Activated T-helper 17 cell treated with anti-CD3 and anti-CD28 coated beads, Interleukin-2, amount 50 U/mL, for 72 hours (primary cell): Measurements from ENCODE around the gene FAM177B. TPM values are rescaled to one million over a fixed set of nuclear protein-coding genes. Genes with fewer than 3 reads are reported as not detected.
A peak's percentile ranks its signal among the peaks of the same experiment; 100 is the strongest.

ENCODE experiments used
- ATAC-seq: fragments of 150-1000 bp; cut with Tn5 transposase; replicated peaks from 2 replicates; pipeline ENCODE4 v1.10.0; 2021; ENCODE audit warnings: mild to moderate bottlenecking, moderate library complexity
- H3K27ac Mint-ChIP-seq: one replicate; pipeline ENCODE4 v1.8.0; 2022; ENCODE audit warnings: mixed read lengths
- H3K27me3 Mint-ChIP-seq: one replicate; pipeline ENCODE4 v1.8.0; 2022; ENCODE audit warnings: mixed read lengths
- H3K36me3 Mint-ChIP-seq: one replicate; pipeline ENCODE4 v1.8.0; 2022; ENCODE audit warnings: low read depth, mild to moderate bottlenecking, mixed read lengths
- H3K4me1 Mint-ChIP-seq: one replicate; pipeline ENCODE4 v1.8.0; 2022; ENCODE audit warnings: mixed read lengths
- H3K4me3 Mint-ChIP-seq: one replicate; pipeline ENCODE4 v1.8.0; 2022; ENCODE audit warnings: mild to moderate bottlenecking, mixed read lengths
- H3K9me3 Mint-ChIP-seq: one replicate; pipeline ENCODE4 v1.8.0; 2022; ENCODE audit warnings: mixed read lengths
- total RNA-seq, 2 donors: library from RNA; stranded (reverse); gene quantifications; one replicate each; pipeline ENCODE4 v1.2.3, GENCODE V29; 2022

The FAM177B gene
- under 1 TPM in 1 of 2 donors, not detected in 1; 0.95 TPM for total RNA-seq

GRCh38 chr1:222736972-222737371 is at the start of gene FAM177B:
Gene FAM177B, plus strand, starts transcription at chr1:222737202. Its CDS starts 9,344 bp downstream, at chr1:222746546.
- H3K9me3 Mint-ChIP-seq: no peaks in the 10 kb centered on the region
- no peak within 1 kb of the TSS for H3K4me3 Mint-ChIP-seq
- no peaks in the 10 kb centered on the region for H3K27me3 Mint-ChIP-seq
- no peak for ATAC-seq
- no peak within 1 kb of the TSS for H3K27ac Mint-ChIP-seq
- peaks cover 37% of the 10 kb centered on the region for H3K36me3 Mint-ChIP-seq
- no peaks in the 10 kb centered on the region for H3K4me1 Mint-ChIP-seq

GRCh38 chr1:222691016-222691415 is 46.0 kb upstream of the FAM177B start:
- peaks cover 10% of the 10 kb centered on the region for H3K4me1 Mint-ChIP-seq
- no peak for ATAC-seq

GRCh38 chr1:222694927-222695326 is 42.1 kb upstream of the FAM177B start:
- Mint-ChIP-seq H3K9me3 (no peaks in the 10 kb centered on the region), H3K4me1 (peaks cover 10% of the 10 kb centered on the region), H3K36me3 (peaks cover 60% of the 10 kb centered on the region), H3K27me3 (no peaks in the 10 kb centered on the region), H3K27ac (no peak overlapping the region), H3K4me3 (no peak overlapping the region)
- no peak for ATAC-seq

More at GRCh38 chr1:222691016-222691415, 46.0 kb upstream of the FAM177B start:
- no peak overlapping the region for H3K4me3 Mint-ChIP-seq
- no peak overlapping the region for H3K27ac Mint-ChIP-seq
- peaks cover 58% of the 10 kb centered on the region for H3K36me3 Mint-ChIP-seq
- H3K27me3 Mint-ChIP-seq: no peaks in the 10 kb centered on the region
- no peaks in the 10 kb centered on the region for H3K9me3 Mint-ChIP-seq

- no peak for ATAC-seq
- Mint-ChIP-seq H3K4me3 (no peak overlapping the region), H3K27me3 (no peaks in the 10 kb centered on the region), H3K4me1 (peaks cover 10% of the 10 kb centered on the region), H3K36me3 (peaks cover 70% of the 10 kb centered on the region), H3K9me3 (no peaks in the 10 kb centered on the region), H3K27ac (no peak overlapping the region)
These were observed 40.3 kb upstream of the FAM177B start for GRCh38 chr1:222696741-222697140.

- Mint-ChIP-seq H3K4me1 (peaks cover 10% of the 10 kb centered on the region), H3K27me3 (no peaks in the 10 kb centered on the region), H3K36me3 (peaks cover 73% of the 10 kb centered on the region), H3K27ac (no peak overlapping the region), H3K4me3 (no peak overlapping the region), H3K9me3 (no peaks in the 10 kb centered on the region)
- peak; percentile 56 for ATAC-seq
These were observed 39.8 kb upstream of the FAM177B start for GRCh38 chr1:222697203-222697602.

GRCh38 chr1:222697826-222698225 is 39.2 kb upstream of the FAM177B start:
- Mint-ChIP-seq H3K27ac (no peak overlapping the region), H3K27me3 (no peaks in the 10 kb centered on the region), H3K9me3 (no peaks in the 10 kb centered on the region), H3K36me3 (peaks cover 73% of the 10 kb centered on the region), H3K4me1 (peaks cover 5% of the 10 kb centered on the region), H3K4me3 (no peak overlapping the region)
- ATAC-seq: no peak

- no peak for ATAC-seq
- no peak overlapping the region for H3K4me3 Mint-ChIP-seq
- H3K9me3 Mint-ChIP-seq: no peaks in the 10 kb centered on the region
- H3K27ac Mint-ChIP-seq: no peak overlapping the region
- H3K36me3 Mint-ChIP-seq: peaks cover 67% of the 10 kb centered on the region
- no peaks in the 10 kb centered on the region for H3K27me3 Mint-ChIP-seq
- H3K4me1 Mint-ChIP-seq: peaks cover 23% of the 10 kb centered on the region
These were observed 34.8 kb upstream of the FAM177B start for GRCh38 chr1:222702210-222702609.

GRCh38 chr1:222704260-222704659 is 32.7 kb upstream of the FAM177B start:
- Mint-ChIP-seq H3K27ac (no peak overlapping the region), H3K4me3 (no peak overlapping the region), H3K36me3 (peaks cover 62% of the 10 kb centered on the region), H3K4me1 (peaks cover 23% of the 10 kb centered on the region), H3K9me3 (no peaks in the 10 kb centered on the region), H3K27me3 (no peaks in the 10 kb centered on the region)
- no peak for ATAC-seq

GRCh38 chr1:222706815-222707214 is 30.2 kb upstream of the FAM177B start:
- no peak overlapping the region for H3K4me3 Mint-ChIP-seq
- no peak overlapping the region for H3K27ac Mint-ChIP-seq
- peaks cover 32% of the 10 kb centered on the region for H3K4me1 Mint-ChIP-seq
- no peaks in the 10 kb centered on the region for H3K9me3 Mint-ChIP-seq
- no peak for ATAC-seq
- H3K27me3 Mint-ChIP-seq: no peaks in the 10 kb centered on the region
- H3K36me3 Mint-ChIP-seq: peaks cover 63% of the 10 kb centered on the region

- Mint-ChIP-seq H3K27me3 (no peaks in the 10 kb centered on the region), H3K4me3 (peak overlapping the region; percentile 99), H3K36me3 (peaks cover 62% of the 10 kb centered on the region), H3K27ac (peak overlapping the region; percentile 99), H3K4me1 (peaks cover 27% of the 10 kb centered on the region), H3K9me3 (no peaks in the 10 kb centered on the region)
- ATAC-seq: no peak
These were observed 27.3 kb upstream of the FAM177B start for GRCh38 chr1:222709700-222710153.

- Mint-ChIP-seq H3K9me3 (no peaks in the 10 kb centered on the region), H3K27me3 (no peaks in the 10 kb centered on the region), H3K4me1 (peaks cover 14% of the 10 kb centered on the region), H3K27ac (peak overlapping the region; percentile 99), H3K36me3 (peaks cover 74% of the 10 kb centered on the region), H3K4me3 (peak overlapping the region; percentile 99)
- peak; percentile 54 for ATAC-seq
These were observed 25.4 kb upstream of the FAM177B start for GRCh38 chr1:222711319-222712252.

- H3K4me1 Mint-ChIP-seq: peaks cover 14% of the 10 kb centered on the region
- peak within 1 kb of the TSS; percentile 99 for H3K27ac Mint-ChIP-seq
- peak; percentile 87 for ATAC-seq
- peaks cover 80% of the 10 kb centered on the region for H3K36me3 Mint-ChIP-seq
- no peaks in the 10 kb centered on the region for H3K9me3 Mint-ChIP-seq
- peak within 1 kb of the TSS; percentile 99 for H3K4me3 Mint-ChIP-seq
- no peaks in the 10 kb centered on the region for H3K27me3 Mint-ChIP-seq
These were observed 24.5 kb upstream of the FAM177B start, which contains the start of the genes AIDA and BROX for GRCh38 chr1:222712253-222713090. Gene AIDA, minus strand, starts transcription at chr1:222712491. Its CDS starts 174 bp downstream, at chr1:222712317. Gene BROX, plus strand, starts transcription at chr1:222712564. Its CDS starts 3,136 bp downstream, at chr1:222715700.

- no peaks in the 10 kb centered on the region for H3K9me3 Mint-ChIP-seq
- peaks cover 18% of the 10 kb centered on the region for H3K4me1 Mint-ChIP-seq
- peak overlapping the region; percentile 99 for H3K4me3 Mint-ChIP-seq
- peaks cover 89% of the 10 kb centered on the region for H3K36me3 Mint-ChIP-seq
- H3K27me3 Mint-ChIP-seq: no peaks in the 10 kb centered on the region
- peak; percentile 67 for ATAC-seq
- H3K27ac Mint-ChIP-seq: peak overlapping the region; percentile 99
These were observed 23.7 kb upstream of the FAM177B start for GRCh38 chr1:222713091-222713961.
